GM12892 (cell line): Measurements from ENCODE around the gene ALKBH3.

Experiments used
- POLR2A ChIP-seq: IDR thresholded peaks from 2 replicates; pipeline ENCODE4 v1.6.1; 2011; ENCODE audit warnings: low read depth, low read length, control low read depth
- POLR2AphosphoS5 ChIP-seq: IDR thresholded peaks from 2 replicates; pipeline ENCODE4 v1.6.1; 2011; ENCODE audit warnings: low read depth, low read length, control low read depth
- TAF1 ChIP-seq: IDR thresholded peaks from 2 replicates; pipeline ENCODE4 v1.6.1; 2011; ENCODE audit warnings: low read depth, mild to moderate bottlenecking, control low read depth, low read length, borderline replicate concordance

DNA sequence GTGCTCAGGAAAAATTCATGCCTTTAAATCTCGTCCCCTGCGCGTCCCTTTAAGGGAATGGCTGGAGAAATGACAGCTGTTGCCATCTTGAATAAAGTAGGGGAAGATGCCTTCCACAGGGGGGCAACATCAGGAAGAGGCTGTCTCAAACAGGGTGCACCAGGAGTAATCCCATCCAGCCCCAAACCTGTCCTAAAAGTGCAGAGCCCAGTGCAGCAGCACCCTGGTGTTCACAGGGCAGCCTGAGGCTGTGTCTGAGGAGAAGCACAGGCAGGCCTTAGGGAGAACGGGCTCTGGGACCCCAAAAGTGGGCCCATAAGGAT lies 51.0 kb downstream of the ALKBH3 start:
- TF ChIP-seq POLR2A (no peak), TAF1 (no peak), POLR2AphosphoS5 (no peak)
